Vagina (tissue), 2 donors: ENCODE measurements around the gene TRMT61A. TPM values are rescaled to one million over a fixed set of nuclear protein-coding genes. Genes with fewer than 3 reads are reported as not detected.

ENCODE experiments used
- DNase-seq, 2 donors: peaks; one replicate each; pipeline ENCODE4 v3.0.0-alpha.2; 2017; ENCODE audit errors: extremely low spot score in 2 of 2
- H3K27ac ChIP-seq: fragments of 200-600 bp; sonication (generic); one replicate; pipeline ENCODE4 v1.5.1; 2019
- H3K27me3 ChIP-seq: fragments of 200-600 bp; sonication (generic); one replicate; pipeline ENCODE4 v1.5.1; 2019
- H3K36me3 ChIP-seq, 2 donors: fragments of 200-600 bp; sonication (generic); one replicate each; pipeline ENCODE4 v1.5.1; 2017 to 2019
- H3K4me1 ChIP-seq: fragments of 200-600 bp; sonication (generic); one replicate; pipeline ENCODE4 v1.5.1; 2019
- H3K4me3 ChIP-seq, 2 donors: fragments of 200-600 bp; sonication (generic); 1 replicate in 1 of 2; 2 replicates in 1 of 2; pipeline ENCODE4 v1.5.1; 2016 to 2019
- H3K9me3 ChIP-seq: fragments of 200-600 bp; sonication (generic); one replicate; pipeline ENCODE4 v1.5.1; 2019
- CTCF ChIP-seq, 3 experiments: fragments of 450-650 bp in 2 of 3; fragments of 200-600 bp in 1 of 3; sonication (generic) in 1 of 3; IDR thresholded peaks; one replicate each; pipeline ENCODE4 v1.5.1; 2017 to 2019; ENCODE audit warnings: antibody characterized with exemption in 3 of 3, mild to moderate bottlenecking in 2 of 3, moderate library complexity in 2 of 3
- POLR2A ChIP-seq, 2 donors: fragments of 450-650 bp; IDR thresholded peaks; one replicate each; pipeline ENCODE4 v1.6.1; 2017; ENCODE audit warnings: antibody characterized with exemption in 2 of 2, mild to moderate bottlenecking in 2 of 2, moderate library complexity in 2 of 2
- POLR2AphosphoS5 ChIP-seq, 2 donors: sonication (generic); formaldehyde crosslinking; IDR thresholded peaks; one replicate each; pipeline ENCODE4 v1.9.0; 2017; ENCODE audit warnings: antibody characterized with exemption in 2 of 2, mild to moderate bottlenecking in 2 of 2, low read depth in 1 of 2; ENCODE audit not compliant: insufficient read depth in 1 of 2
- intact Hi-C: fragments of 100-400 bp; cut with DNase I; formaldehyde crosslinking; loops from one replicate; pipeline ENCODE4 v1.15.1; 2023
- total RNA-seq: library from RNA; depleted of rRNA; stranded (reverse); fragments of >200 nt; gene quantifications from one replicate; pipeline ENCODE4 v1.2.3, GENCODE V29; 2016

The TRMT61A gene
- total RNA-seq, 1 donor from 2014 or later = 17.7 TPM

GRCh38 chr14:103529383-103530365 lies 678 bp downstream of the TRMT61A start:
- no peak for DNase-seq
- Histone ChIP-seq H3K4me1 (peaks cover 81% of the 10 kb centered on the region), H3K4me3 (peak overlapping the region; percentile 67 to 73), H3K27me3 (no peaks in the 10 kb centered on the region), H3K9me3 (no peaks in the 10 kb centered on the region), H3K36me3 (peaks cover 0 to 5% of the 10 kb centered on the region in 2 donors), H3K27ac (peak overlapping the region; percentile 90)
- no peak for TF ChIP-seq POLR2A (IDR thresholded peaks at IDR 0.05)
- no peak for TF ChIP-seq CTCF (IDR thresholded peaks at IDR 0.05)
- TF ChIP-seq POLR2AphosphoS5 (IDR thresholded peaks at IDR 0.05; ENCODE audit: insufficient read depth in 1 of 2, low read depth in 1 of 2) = no peak
- intact Hi-C loops = no loop called here

GRCh38 chr14:103530390-103530789 lies 1.4 kb downstream of the TRMT61A start:
- no peak overlapping the region for H3K4me3 ChIP-seq
- no peak for TF ChIP-seq CTCF (IDR thresholded peaks at IDR 0.05)
- no peak for TF ChIP-seq POLR2A (IDR thresholded peaks at IDR 0.05)
- no peak for TF ChIP-seq POLR2AphosphoS5 (IDR thresholded peaks at IDR 0.05; ENCODE audit: insufficient read depth in 1 of 2, low read depth in 1 of 2)
- peaks cover 0 to 5% of the 10 kb centered on the region in 2 donors for H3K36me3 ChIP-seq
- no peaks in the 10 kb centered on the region for H3K27me3 ChIP-seq
- H3K4me1 ChIP-seq = peaks cover 88% of the 10 kb centered on the region
- no peak for DNase-seq
- H3K9me3 ChIP-seq = no peaks in the 10 kb centered on the region
- H3K27ac ChIP-seq = no peak overlapping the region
- intact Hi-C loops = no loop called here

DNA sequence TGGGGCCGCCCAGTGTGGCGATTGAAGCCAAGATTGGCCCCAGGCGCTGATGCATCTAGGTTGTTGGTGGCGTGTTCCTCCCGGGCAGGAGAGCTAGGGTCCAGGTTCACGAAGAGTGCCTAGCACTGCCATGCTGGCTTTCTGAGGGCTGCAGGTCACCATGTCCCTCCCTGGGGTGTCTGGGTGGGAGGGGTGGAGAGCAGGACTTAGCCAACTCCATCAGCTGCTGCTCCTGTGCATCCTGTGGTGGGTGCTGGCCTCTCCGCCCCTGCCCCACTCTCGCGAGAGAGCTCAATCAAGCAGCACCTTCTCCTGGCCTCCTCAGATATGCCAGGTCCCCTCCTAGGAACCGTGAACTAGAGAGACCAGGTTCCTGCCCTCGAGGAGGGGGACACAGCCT lies 1.8 kb downstream of the TRMT61A start:
- Histone ChIP-seq H3K36me3 (peaks cover 0 to 5% of the 10 kb centered on the region in 2 donors), H3K27ac (no peak overlapping the region)
- no peak for TF ChIP-seq CTCF (IDR thresholded peaks at IDR 0.05)
- TF ChIP-seq POLR2A (IDR thresholded peaks at IDR 0.05) = no peak
- TF ChIP-seq POLR2AphosphoS5 (IDR thresholded peaks at IDR 0.05; ENCODE audit: insufficient read depth in 1 of 2, low read depth in 1 of 2) = no peak

GRCh38 chr14:103531421-103532215 lies 2.6 kb downstream of the TRMT61A start:
- Histone ChIP-seq H3K27me3 (no peaks in the 10 kb centered on the region), H3K4me3 (no peak overlapping the region), H3K27ac (peak overlapping the region; percentile 88), H3K4me1 (peaks cover 93% of the 10 kb centered on the region), H3K36me3 (peaks cover 0 to 5% of the 10 kb centered on the region in 2 donors), H3K9me3 (no peaks in the 10 kb centered on the region)
- TF ChIP-seq CTCF (IDR thresholded peaks at IDR 0.05) = no peak
- no peak for TF ChIP-seq POLR2A (IDR thresholded peaks at IDR 0.05)
- TF ChIP-seq POLR2AphosphoS5 (IDR thresholded peaks at IDR 0.05; ENCODE audit: insufficient read depth in 1 of 2, low read depth in 1 of 2) = no peak
- intact Hi-C loops = no loop called here
- no peak for DNase-seq

More for the DNA sequence above, 1.8 kb downstream of the TRMT61A start:
- intact Hi-C loops = no loop called here
- no peak for DNase-seq
- Histone ChIP-seq H3K9me3 (no peaks in the 10 kb centered on the region), H3K27me3 (no peaks in the 10 kb centered on the region), H3K4me3 (no peak overlapping the region), H3K4me1 (peaks cover 93% of the 10 kb centered on the region)
